ENCODE results near the gene TTF2. TPM values are rescaled to one million over a fixed set of nuclear protein-coding genes. Genes with fewer than 3 reads are reported as not detected.
"Not testable (repeated sequence)": the region's sequence is repeated elsewhere in the genome, so short reads cannot be mapped to it uniquely, and the experiment has no call there.

The TTF2 gene
- total RNA-seq, 1 experiment from 2014 or later = 25.0 TPM

DNA sequence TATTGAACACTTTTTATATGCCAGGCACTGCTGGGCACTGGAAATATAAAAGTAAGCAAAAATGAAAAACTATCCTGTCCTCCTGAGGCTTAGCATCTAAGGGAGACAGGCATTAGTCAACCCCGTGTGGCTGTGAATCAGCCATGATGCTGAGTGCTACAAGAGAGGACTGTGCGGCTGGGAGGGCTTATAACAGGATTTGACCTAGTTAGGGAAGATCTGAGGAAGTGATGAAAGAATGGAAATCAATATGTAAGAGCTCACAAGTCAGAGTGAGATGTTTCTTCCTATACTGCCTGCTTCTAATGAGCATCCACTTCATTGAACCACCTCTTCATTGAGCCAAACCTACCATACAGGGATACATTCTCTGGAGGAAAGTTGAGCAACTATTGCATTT lies 46.4 kb downstream of the TTF2 start:
- no peak overlapping the region for H3K4me3 ChIP-seq
- DNase-seq (ENCODE audit: low read depth in 1 of 2, low spot score in 2 of 2) = no peak
- no peak overlapping the region for H3K27ac ChIP-seq
- no peaks in the 10 kb centered on the region; the same call in 1 of the 2 replicates for H3K4me1 ChIP-seq (replicated peaks)
- no peaks in the 10 kb centered on the region; the same call in 1 of the 2 replicates for H3K27me3 ChIP-seq (replicated peaks)
- peaks cover 39% of the 10 kb centered on the region for H3K36me3 ChIP-seq
- 0 out of 2 replicates have a peak, but pooled peaks cover 2% of the 10 kb centered on the region for H3K9me3 ChIP-seq (replicated peaks)

DNA sequence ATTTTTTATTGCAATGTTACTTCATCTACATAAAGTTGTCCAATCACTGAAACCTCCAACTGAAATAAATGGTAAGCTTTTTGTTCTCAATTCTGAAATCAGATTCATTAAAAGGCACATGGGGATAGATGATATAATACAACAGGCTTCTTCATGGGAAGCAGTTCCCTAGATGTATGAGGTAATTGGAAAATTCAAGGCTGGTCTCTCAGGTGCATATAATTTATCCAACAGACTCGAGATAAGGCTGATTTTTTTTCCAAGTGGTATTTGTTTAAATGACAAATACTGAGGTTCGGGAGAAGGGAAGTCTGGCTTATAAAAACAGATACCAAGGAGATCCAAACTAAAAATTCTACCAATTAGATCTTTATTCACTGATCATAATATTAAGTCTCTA lies 47.2 kb downstream of the TTF2 start:
- H3K4me3 ChIP-seq = no peak overlapping the region
- H3K4me1 ChIP-seq (replicated peaks) = no peaks in the 10 kb centered on the region; the same call in 1 of the 2 replicates
- no peaks in the 10 kb centered on the region; the same call in 1 of the 2 replicates for H3K27me3 ChIP-seq (replicated peaks)
- DNase-seq (ENCODE audit: low read depth in 1 of 2, low spot score in 2 of 2) = no peak
- H3K36me3 ChIP-seq = peaks cover 30% of the 10 kb centered on the region
- 0 out of 2 replicates have a peak, but pooled peaks cover 2% of the 10 kb centered on the region for H3K9me3 ChIP-seq (replicated peaks)
- no peak overlapping the region for H3K27ac ChIP-seq

DNA sequence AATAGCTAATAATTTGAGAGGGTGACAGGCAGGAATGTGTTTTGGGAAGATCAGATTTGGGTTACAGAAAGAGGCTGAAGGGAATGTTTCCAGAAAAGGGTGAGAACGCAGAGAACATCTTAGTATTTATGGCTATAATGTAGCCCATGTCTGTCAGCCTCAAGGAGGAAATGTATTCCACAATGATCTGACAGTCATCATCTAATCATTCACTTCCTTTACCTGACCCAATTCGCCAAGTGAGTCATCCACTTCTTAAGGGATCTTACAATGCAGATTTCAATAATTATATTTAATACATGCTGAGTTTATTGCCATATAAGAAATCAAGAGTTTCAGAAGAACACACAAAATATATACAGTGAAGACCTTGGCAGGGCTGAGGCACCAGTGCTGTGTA lies 50.6 kb downstream of the TTF2 start:
- DNase-seq (ENCODE audit: low read depth in 1 of 2, low spot score in 2 of 2) = no peak

DNA sequence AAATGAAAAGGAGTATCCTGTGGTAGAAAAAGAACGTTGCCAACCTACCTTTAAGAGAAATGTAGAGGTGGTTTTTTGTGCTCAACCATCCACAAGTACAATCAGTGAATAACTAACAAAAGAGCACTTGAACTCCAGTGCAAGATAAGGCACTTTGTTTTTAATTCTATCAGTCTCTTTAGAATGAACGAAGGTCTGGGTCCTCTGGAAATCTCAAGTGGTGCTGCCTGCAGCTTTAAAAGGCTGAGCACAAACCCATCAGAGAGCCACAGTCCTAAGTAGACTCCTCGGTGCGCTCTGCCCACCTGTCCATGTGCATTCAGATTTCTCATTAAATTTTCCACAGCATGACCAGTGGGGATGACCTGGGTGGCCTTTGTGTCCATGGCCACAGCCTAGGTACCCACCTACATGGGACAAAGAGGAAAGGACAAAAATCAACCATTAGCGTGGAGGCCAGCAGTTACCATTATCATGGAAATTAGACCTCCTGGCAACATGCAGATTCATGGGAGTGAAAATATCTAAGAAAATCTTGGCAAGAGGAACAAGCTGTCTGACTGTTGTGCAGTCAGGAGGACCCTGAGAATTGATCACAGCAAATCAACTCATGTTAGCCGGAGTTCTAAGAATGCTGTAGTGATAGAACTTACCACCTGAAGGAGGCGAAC lies 52.1 kb downstream of the TTF2 start:
- DNase-seq (ENCODE audit: low read depth in 1 of 2, low spot score in 2 of 2) = no peak
- no peak overlapping the region for H3K27ac ChIP-seq
- H3K4me1 ChIP-seq (replicated peaks) = no peaks in the 10 kb centered on the region; the same call in 1 of the 2 replicates
- H3K4me3 ChIP-seq = no peak overlapping the region
- no peaks in the 10 kb centered on the region for H3K27me3 ChIP-seq (replicated peaks)
- H3K36me3 ChIP-seq = peaks cover 22% of the 10 kb centered on the region
- H3K9me3 ChIP-seq (replicated peaks) = 0 out of 2 replicates have a peak, but pooled peaks cover 2% of the 10 kb centered on the region

More for the DNA sequence above, 50.6 kb downstream of the TTF2 start:
- Histone ChIP-seq H3K36me3 (peaks cover 29% of the 10 kb centered on the region), H3K9me3 (replicated peaks) (0 out of 2 replicates have a peak, but pooled peaks cover 2% of the 10 kb centered on the region), H3K27ac (no peak overlapping the region), H3K4me3 (no peak overlapping the region), H3K4me1 (replicated peaks) (no peaks in the 10 kb centered on the region; the same call in 1 of the 2 replicates), H3K27me3 (replicated peaks) (no peaks in the 10 kb centered on the region)

DNA sequence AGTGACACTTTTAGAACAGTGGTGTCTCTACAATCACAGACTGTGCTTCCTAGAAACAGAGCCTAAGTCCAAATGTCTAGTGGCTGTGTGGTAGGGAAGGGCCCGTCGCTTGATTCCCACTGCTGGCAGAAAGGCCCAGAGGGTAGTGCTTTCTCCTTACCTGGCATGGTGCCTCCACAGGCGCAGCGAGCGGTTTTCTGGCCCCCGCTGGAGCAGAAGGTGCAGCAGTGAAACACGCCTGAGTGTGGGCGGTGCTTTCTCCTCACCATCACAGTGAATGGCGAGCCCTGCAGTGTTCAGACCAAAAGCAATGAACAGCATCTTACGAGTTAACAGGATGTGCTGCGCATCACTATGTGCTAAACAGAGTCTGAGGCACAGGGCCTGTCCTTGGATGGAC lies 53.1 kb downstream of the TTF2 start:
- Histone ChIP-seq H3K36me3 (peaks cover 22% of the 10 kb centered on the region), H3K4me1 (replicated peaks) (no peaks in the 10 kb centered on the region; the same call in 1 of the 2 replicates), H3K27me3 (replicated peaks) (no peaks in the 10 kb centered on the region), H3K4me3 (no peak overlapping the region), H3K27ac (no peak overlapping the region), H3K9me3 (replicated peaks) (0 out of 2 replicates have a peak, but pooled peaks cover 2% of the 10 kb centered on the region)
- DNase-seq (ENCODE audit: low read depth in 1 of 2, low spot score in 2 of 2) = no peak

DNA sequence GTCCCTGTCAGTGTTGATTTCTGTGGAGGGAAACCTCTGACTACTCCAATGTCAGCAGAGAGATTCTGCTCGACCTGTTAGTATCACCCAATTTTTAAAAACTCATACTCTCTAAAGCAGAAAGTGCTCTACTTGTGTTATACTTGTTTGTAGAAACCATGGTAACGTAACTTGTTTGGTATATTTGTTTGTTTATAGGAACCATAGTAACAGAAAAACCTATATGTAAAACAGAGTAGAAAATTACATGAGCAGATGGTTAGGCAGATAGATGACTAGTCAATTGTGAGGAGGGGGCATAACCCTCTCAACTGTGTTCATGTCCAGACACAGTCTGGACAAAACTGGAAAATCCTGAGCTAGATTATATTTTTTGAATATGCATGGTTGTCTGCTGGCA lies 54.8 kb downstream of the TTF2 start:
- Histone ChIP-seq H3K4me1 (replicated peaks) (no peaks in the 10 kb centered on the region), H3K27me3 (replicated peaks) (no peaks in the 10 kb centered on the region), H3K36me3 (peaks cover 17% of the 10 kb centered on the region), H3K4me3 (no peak overlapping the region), H3K9me3 (replicated peaks) (no peaks in the 10 kb centered on the region), H3K27ac (no peak overlapping the region)
- no peak for DNase-seq (ENCODE audit: low read depth in 1 of 2, low spot score in 2 of 2)

DNA sequence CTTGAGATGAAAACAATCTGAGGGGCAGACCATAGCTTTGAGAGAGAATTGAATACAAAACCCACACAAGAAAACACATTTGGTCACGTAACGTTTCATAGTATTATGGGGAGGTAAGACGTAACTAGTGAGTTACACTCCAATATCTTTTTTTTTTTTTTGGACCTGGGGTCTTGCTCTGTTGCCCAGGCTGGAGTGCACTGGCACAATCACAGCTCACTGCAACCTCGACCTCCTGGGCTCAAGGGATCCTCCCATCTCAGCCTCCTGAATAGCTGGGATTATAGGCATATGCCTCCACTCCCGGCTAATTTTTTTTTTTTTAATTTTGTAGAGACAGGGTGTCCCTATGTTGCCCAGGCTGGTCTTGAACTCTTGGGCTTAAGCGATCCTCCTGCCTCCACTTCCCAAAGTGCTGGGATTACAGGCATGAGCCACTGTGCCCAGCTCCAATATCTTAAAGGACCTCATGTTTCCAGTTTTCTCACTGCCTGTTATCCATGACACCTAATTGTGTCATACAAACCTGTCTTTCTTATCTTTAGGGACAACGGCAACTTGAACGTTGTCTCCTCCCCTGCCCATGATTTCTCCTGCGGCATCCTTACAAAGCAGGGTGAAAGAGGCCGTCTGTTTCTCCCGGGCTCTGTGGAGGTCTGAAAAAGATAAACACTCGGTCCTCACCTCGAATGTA lies 56.1 kb downstream of the TTF2 start:
- no peak overlapping the region for H3K4me3 ChIP-seq
- no peaks in the 10 kb centered on the region for H3K27me3 ChIP-seq (replicated peaks)
- H3K36me3 ChIP-seq = peaks cover 17% of the 10 kb centered on the region
- H3K4me1 ChIP-seq (replicated peaks) = peaks cover 6% of the 10 kb centered on the region; the same call in 1 of the 2 replicates
- no peaks in the 10 kb centered on the region for H3K9me3 ChIP-seq (replicated peaks)
- DNase-seq (ENCODE audit: low read depth in 1 of 2, low spot score in 2 of 2) = no peak
- H3K27ac ChIP-seq = no peak overlapping the region

DNA sequence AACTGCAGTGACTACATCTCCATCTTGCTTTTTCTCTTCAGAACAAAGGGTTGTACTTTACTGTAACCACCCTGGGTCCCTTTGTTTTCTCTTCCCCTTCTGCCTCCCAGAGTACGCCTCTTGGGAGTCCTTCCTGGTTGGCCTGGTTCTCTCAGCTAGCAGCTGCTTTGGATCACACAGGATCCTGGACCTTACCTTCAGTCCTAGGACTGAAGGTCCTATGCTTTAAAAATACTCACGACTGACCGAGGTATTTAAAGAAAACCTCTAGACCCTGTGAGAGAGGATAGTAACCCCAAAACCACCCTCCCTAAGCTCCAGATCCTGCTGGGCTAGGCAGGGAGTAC lies 56.6 kb downstream of the TTF2 start:
- Histone ChIP-seq H3K4me1 (replicated peaks) (peaks cover 6% of the 10 kb centered on the region; the same call in 1 of the 2 replicates), H3K27ac (no peak overlapping the region), H3K27me3 (replicated peaks) (no peaks in the 10 kb centered on the region), H3K36me3 (peaks cover 17% of the 10 kb centered on the region), H3K4me3 (no peak overlapping the region), H3K9me3 (replicated peaks) (no peaks in the 10 kb centered on the region)
- DNase-seq (ENCODE audit: low read depth in 1 of 2, low spot score in 2 of 2) = no peak

DNA sequence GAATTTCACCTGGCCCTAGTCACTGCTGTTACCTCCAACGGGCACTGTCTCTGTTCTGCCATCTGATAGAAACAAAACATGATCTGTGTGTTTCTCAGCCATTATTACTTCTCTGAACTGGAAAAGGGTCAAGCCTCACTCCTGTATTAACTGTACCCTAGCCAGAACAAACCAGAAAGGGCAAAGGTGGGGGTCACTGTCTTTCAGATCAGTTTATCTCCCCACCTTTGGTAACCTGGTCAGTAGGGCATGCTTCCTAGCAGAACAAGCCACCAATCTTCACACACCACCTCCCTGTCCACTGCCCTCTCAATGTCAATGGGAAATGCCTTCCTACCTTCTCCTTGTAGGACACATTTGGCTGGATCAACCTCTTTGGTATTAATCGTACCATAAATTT lies 57.6 kb downstream of the TTF2 start:
- no peaks in the 10 kb centered on the region for H3K9me3 ChIP-seq (replicated peaks)
- H3K27ac ChIP-seq = no peak overlapping the region
- H3K36me3 ChIP-seq = peaks cover 17% of the 10 kb centered on the region
- H3K4me3 ChIP-seq = no peak overlapping the region
- H3K27me3 ChIP-seq (replicated peaks) = no peaks in the 10 kb centered on the region
- no peak for DNase-seq (ENCODE audit: low read depth in 1 of 2, low spot score in 2 of 2)
- peaks cover 10% of the 10 kb centered on the region for H3K4me1 ChIP-seq (replicated peaks)

DNA sequence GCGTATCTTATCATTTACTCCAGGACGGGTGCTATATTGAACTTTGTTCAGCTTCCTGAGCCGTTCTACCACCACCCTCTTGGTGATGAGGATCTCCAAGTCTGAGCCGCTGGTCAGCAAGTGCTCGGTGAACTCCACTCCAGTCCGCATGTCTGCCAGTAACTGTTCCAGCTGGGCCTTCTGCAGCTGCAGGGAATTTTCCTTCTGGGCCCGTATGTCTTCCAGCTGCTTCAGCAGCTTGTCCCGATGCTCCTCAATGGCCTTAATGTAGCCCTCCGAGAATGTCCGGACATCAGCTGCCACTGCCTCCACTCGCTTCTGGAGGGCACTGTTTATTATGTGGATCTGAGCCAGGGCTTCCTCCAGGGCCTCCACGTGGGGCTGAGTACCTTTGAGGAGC lies 58.0 kb downstream of the TTF2 start:
- Histone ChIP-seq H3K27me3 (replicated peaks) (no peaks in the 10 kb centered on the region), H3K4me1 (replicated peaks) (peaks cover 10% of the 10 kb centered on the region), H3K9me3 (replicated peaks) (no peaks in the 10 kb centered on the region), H3K4me3 (no peak overlapping the region), H3K27ac (no peak overlapping the region), H3K36me3 (peaks cover 12% of the 10 kb centered on the region)
- no peak for DNase-seq (ENCODE audit: low read depth in 1 of 2, low spot score in 2 of 2)

DNA sequence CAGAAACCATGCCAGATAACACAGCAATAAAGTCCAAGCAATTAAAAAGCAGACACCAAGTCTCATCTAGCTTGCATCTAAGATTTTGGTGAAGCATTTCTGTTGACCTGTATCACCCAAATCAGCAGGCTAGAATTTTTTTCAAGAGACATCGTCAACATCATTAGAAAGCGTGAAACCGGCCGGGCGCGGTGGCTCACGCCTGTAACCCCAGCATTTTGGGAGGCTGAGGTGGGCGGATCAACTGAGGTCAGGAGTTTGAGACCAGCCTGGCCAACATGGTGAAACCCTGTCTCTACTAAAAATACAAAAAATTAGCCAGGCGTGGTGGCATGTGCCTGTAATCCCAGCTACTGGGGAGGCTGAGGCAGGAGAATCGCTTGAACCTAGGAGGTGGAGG lies 59.0 kb downstream of the TTF2 start:
- DNase-seq (ENCODE audit: low read depth in 1 of 2, low spot score in 2 of 2); H3K27me3 ChIP-seq (replicated peaks); H3K4me1 ChIP-seq (replicated peaks); H3K9me3 ChIP-seq (replicated peaks); H3K4me3 ChIP-seq; H3K27ac ChIP-seq: not testable (repeated sequence)
- H3K36me3 ChIP-seq = peaks cover 12% of the 10 kb centered on the region

DNA sequence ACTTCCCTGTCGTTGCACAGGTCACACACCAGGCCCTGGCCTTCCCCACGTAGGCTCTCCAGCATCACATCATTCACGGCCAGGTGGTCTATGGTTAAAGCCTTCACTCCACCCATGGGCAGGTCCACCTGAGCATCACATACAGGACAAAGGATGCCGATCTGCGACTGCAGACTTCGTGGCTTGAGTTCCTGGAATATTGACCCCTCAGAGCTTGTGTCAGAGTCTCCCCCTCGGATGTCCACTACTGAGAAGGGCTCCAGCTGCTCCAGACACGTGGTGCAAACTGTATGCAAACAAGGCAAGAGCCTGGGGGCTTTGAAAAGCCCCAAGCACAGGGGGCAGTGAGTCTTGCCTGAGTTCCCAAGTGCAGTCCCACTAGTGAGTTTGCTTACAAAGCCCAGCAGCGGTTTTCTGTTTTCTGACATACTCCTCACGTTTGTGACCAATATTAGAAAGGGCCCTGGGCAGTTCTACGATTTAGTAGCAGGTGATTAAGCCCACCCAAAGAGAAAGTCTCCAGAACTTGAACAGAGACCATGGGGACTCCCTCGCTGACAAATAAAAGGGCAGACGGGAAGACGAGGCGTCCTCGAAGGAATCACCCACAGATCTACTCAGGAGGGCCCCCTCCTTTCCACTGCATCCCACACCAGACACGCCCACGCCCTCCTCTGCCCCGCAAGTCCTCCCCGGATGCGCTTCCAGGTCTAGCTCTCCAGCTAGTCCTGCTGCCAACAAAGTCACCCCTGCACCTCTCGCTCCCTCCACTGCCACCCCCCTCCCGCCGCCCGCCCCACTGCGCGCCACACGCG lies 60.9 kb downstream of the TTF2 start:
- no peaks in the 10 kb centered on the region for H3K9me3 ChIP-seq (replicated peaks)
- no peak for DNase-seq (ENCODE audit: low read depth in 1 of 2, low spot score in 2 of 2)

DNA sequence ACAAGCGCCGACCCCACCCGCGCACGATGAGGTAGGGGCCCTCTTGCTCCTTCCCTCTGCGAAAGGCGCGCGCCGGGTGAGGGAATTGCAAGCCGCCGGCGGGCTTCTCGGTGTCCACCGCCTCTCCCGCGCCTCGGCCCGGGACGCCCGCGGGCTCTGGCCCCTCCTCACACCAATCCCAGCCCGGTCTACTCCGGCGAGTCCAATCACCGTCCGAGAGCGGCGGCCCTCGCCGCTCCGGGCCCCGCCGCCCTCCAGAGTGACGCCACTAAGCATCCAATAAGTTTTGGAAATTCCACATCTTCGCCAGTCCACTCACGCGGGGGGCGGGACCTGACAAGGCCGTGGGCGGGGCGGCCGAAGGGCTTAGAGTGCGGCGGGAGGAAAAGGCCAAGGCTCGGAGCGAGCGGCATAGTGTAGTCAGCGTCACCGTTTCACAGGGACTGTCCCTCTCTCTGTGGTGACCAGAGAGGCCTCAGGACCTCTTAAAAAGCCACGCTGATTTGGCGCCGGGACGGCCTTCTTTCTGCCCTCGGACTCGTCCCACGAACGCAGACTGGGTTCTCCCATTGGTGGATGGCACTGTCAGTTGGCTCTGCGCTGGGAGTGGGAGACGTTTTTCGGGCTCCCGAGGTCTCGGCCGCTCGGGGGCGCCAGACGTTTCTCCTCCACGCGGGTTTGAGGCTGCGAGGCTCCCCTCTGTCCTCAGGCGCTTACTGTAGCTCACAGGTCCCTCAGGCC lies 61.6 kb downstream of the TTF2 start, which contains the start of gene TRIM45:
Gene TRIM45, minus strand, starts transcription at position 161 of the 741 bp plus-strand sequence. CDS start 548 bp downstream, outside the sequence.
- Histone ChIP-seq H3K27ac (peak within 1 kb of the TSS; percentile 89), H3K9me3 (replicated peaks) (no peaks in the 10 kb centered on the region), H3K36me3 (no peaks in the 10 kb centered on the region), H3K4me1 (replicated peaks) (peaks cover 10% of the 10 kb centered on the region), H3K27me3 (replicated peaks) (no peaks in the 10 kb centered on the region), H3K4me3 (peak within 1 kb of the TSS; percentile 59)
- peak; percentile 96 to 99 for DNase-seq (ENCODE audit: low read depth in 1 of 2, low spot score in 2 of 2)

More for the DNA sequence above, 60.9 kb downstream of the TTF2 start:
- Histone ChIP-seq H3K27me3 (replicated peaks) (no peaks in the 10 kb centered on the region), H3K36me3 (no peaks in the 10 kb centered on the region), H3K4me3 (peak overlapping the region; percentile 59), H3K4me1 (replicated peaks) (peaks cover 10% of the 10 kb centered on the region), H3K27ac (peak overlapping the region; percentile 89)

Measured in SJSA1 (cell line).